Smooth muscle cell (in vitro differentiated cells): ENCODE measurements around the gene ZSWIM8. TPM values are rescaled to one million over a fixed set of nuclear protein-coding genes. Genes with fewer than 3 reads are reported as not detected.

Source experiments
- DNase-seq: peaks from one replicate; lab custom pipeline; 2025; ENCODE audit not compliant: unreplicated experiment; lab: John Stamatoyannopoulos, UW
- H2AFZ ChIP-seq: fragments of 200-600 bp; sonication (generic); 2 replicates; pipeline ENCODE4 v1.6.0; 2016; ENCODE audit warnings: antibody characterized with exemption, low read depth, mild to moderate bottlenecking
- H3F3A ChIP-seq: fragments of 200-600 bp; sonication (generic); 2 replicates; pipeline ENCODE4 v1.6.0; 2017; ENCODE audit warnings: antibody characterized with exemption, low read depth
- H3K27ac ChIP-seq: fragments of 200-600 bp; sonication (generic); 2 replicates; pipeline ENCODE4 v1.5.1; 2016; ENCODE audit warnings: low read depth, mild to moderate bottlenecking
- H3K27me3 ChIP-seq: fragments of 200-600 bp; sonication (generic); 2 replicates; pipeline ENCODE4 v1.6.1; 2016; ENCODE audit warnings: low read depth, mild to moderate bottlenecking
- H3K36me3 ChIP-seq: fragments of 200-600 bp; sonication (generic); 2 replicates; pipeline ENCODE4 v1.5.1; 2016; ENCODE audit warnings: low read depth
- H3K4me1 ChIP-seq: fragments of 200-600 bp; sonication (generic); 2 replicates; pipeline ENCODE4 v1.5.1; 2016; ENCODE audit warnings: low read depth
- H3K4me2 ChIP-seq: fragments of 200-600 bp; sonication (generic); 2 replicates; pipeline ENCODE4 v1.6.0; 2016; ENCODE audit warnings: mild to moderate bottlenecking
- H3K4me3 ChIP-seq: fragments of 200-600 bp; sonication (generic); 2 replicates; pipeline ENCODE4 v1.5.1; 2016; ENCODE audit warnings: mild to moderate bottlenecking
- H3K79me2 ChIP-seq: fragments of 200-600 bp; sonication (generic); 2 replicates; pipeline ENCODE4 v1.6.0; 2016; ENCODE audit warnings: low read depth, mild to moderate bottlenecking
- H3K9ac ChIP-seq: fragments of 200-600 bp; sonication (generic); 2 replicates; pipeline ENCODE4 v1.6.0; 2016; ENCODE audit warnings: low read depth
- H3K9me3 ChIP-seq: fragments of 200-600 bp; sonication (generic); replicated peaks from 2 replicates; pipeline ENCODE4 v1.5.1; 2016; ENCODE audit warnings: low read depth
- H4K20me1 ChIP-seq: fragments of 200-600 bp; sonication (generic); 2 replicates; pipeline ENCODE4 v1.6.0; 2016; ENCODE audit warnings: low read depth
- CTCF ChIP-seq: fragments of 200-600 bp; sonication (generic); IDR thresholded peaks from 2 replicates; pipeline ENCODE4 v1.5.1; 2017; ENCODE audit warnings: borderline replicate concordance, mild to moderate bottlenecking, antibody characterized with exemption; ENCODE audit not compliant: insufficient read depth, poor library complexity, severe bottlenecking
- WGBS: methylation state at CpG from one replicate; pipeline ENCODE4 v1.1.7; 2016; ENCODE audit warnings: low lambda C conversion rate; 5-methylcytosine and 5-hydroxymethylcytosine counted together
- polyA plus RNA-seq: library from polyadenylated mRNA; unstranded; fragments of >200 nt; fragmentation: Nextera tagmentation; extraction: Ambion mirVana; gene quantifications from 2 replicates; pipeline ENCODE4 v1.2.1, GENCODE V29; 2016
- total RNA-seq: library from RNA; depleted of rRNA; stranded (reverse); fragments of >200 nt; gene quantifications from 2 replicates; pipeline ENCODE4 v1.2.3, GENCODE V29; 2014

The ZSWIM8 gene
- total and polyA plus RNA-seq, 2 experiments from 2014 or later, result 48.3 to 83.9 TPM

- Histone ChIP-seq H3K9ac (peak overlapping the region; percentile 77), H3K36me3 (no peaks in the 10 kb centered on the region), H4K20me1 (peaks cover 44% of the 10 kb centered on the region), H3K4me2 (peak overlapping the region; percentile 98), H3K79me2 (peaks cover 44% of the 10 kb centered on the region), H2AFZ (peak overlapping the region; percentile 58), H3K27ac (peak overlapping the region; percentile 80), H3F3A (peaks cover 44% of the 10 kb centered on the region), H3K4me1 (peaks cover 33% of the 10 kb centered on the region), H3K27me3 (no peaks in the 10 kb centered on the region), H3K9me3 (no peaks in the 10 kb centered on the region), H3K4me3 (peak overlapping the region; percentile 98)
- 1% methylated on average over 88 of the region's 101 CpGs for WGBS
- TF ChIP-seq CTCF, result no peak
- peak; percentile 85 for DNase-seq
Measured at GRCh38 chr10:73772281-73773151, 12.9 kb upstream of the ZSWIM8 start.

GRCh38 chr10:73773152-73773879, 12.1 kb upstream of the ZSWIM8 start:
- no peak for DNase-seq
- H3K4me2 ChIP-seq, result peak overlapping the region; percentile 98
- H3F3A ChIP-seq, result peaks cover 39% of the 10 kb centered on the region
- peaks cover 49% of the 10 kb centered on the region for H4K20me1 ChIP-seq
- H3K36me3 ChIP-seq, result no peaks in the 10 kb centered on the region
- TF ChIP-seq CTCF, result no peak
- no peak overlapping the region for H2AFZ ChIP-seq
- WGBS, result 11% methylated on average over 29 of the region's 29 CpGs
- H3K79me2 ChIP-seq, result peaks cover 51% of the 10 kb centered on the region
- no peaks in the 10 kb centered on the region for H3K27me3 ChIP-seq
- peak overlapping the region; percentile 80 for H3K27ac ChIP-seq
- peaks cover 33% of the 10 kb centered on the region for H3K4me1 ChIP-seq
- H3K9ac ChIP-seq, result peak overlapping the region; percentile 77
- H3K4me3 ChIP-seq, result peak overlapping the region; percentile 98
- H3K9me3 ChIP-seq, result no peaks in the 10 kb centered on the region

GRCh38 chr10:73774637-73775036, 10.8 kb upstream of the ZSWIM8 start:
- no peaks in the 10 kb centered on the region for H3K27me3 ChIP-seq
- H3K27ac ChIP-seq, result peak overlapping the region; percentile 10
- H3K4me2 ChIP-seq, result peak overlapping the region; percentile 98
- no peak overlapping the region for H2AFZ ChIP-seq
- no peaks in the 10 kb centered on the region for H3K9me3 ChIP-seq
- no peak for TF ChIP-seq CTCF
- peaks cover 33% of the 10 kb centered on the region for H3K4me1 ChIP-seq
- H3K79me2 ChIP-seq, result peaks cover 58% of the 10 kb centered on the region
- DNase-seq, result no peak
- H3K4me3 ChIP-seq, result peak overlapping the region; percentile 98
- H4K20me1 ChIP-seq, result peaks cover 62% of the 10 kb centered on the region
- H3K9ac ChIP-seq, result peak overlapping the region; percentile 1
- H3K36me3 ChIP-seq, result no peaks in the 10 kb centered on the region
- WGBS, result 56% methylated on average over 5 of the region's 5 CpGs
- peaks cover 40% of the 10 kb centered on the region for H3F3A ChIP-seq
